HCT116 (cell line): Measurements from ENCODE around the gene NR2C2AP. TPM values are rescaled to one million over a fixed set of nuclear protein-coding genes. Genes with fewer than 3 reads are reported as not detected.

Source experiments
- ATAC-seq: fragments of 200-7000 bp; cut with Tn5 transposase; 2 replicates; pipeline ENCODE4 v1.9.1; 2020; ENCODE audit warnings: mild to moderate bottlenecking, moderate library complexity
- BruUV-seq: library from RNA; stranded (reverse); fragments of 400-500 nt; replicated peaks from 2 replicates; lab custom pipeline; 2021; lab: Mats Ljungman, UMichigan
- CTCF ChIA-PET: fragments of 300-600 bp; sonication (Branson Sonifier 250); formaldehyde crosslinking; loops from one replicate; lab custom pipeline; 2021; ENCODE audit warnings: antibody characterized with exemption; lab: Charles Lee
- POLR2A ChIA-PET: fragments of 300-600, 350-600 bp; sonication (Branson Sonifier 250); formaldehyde crosslinking; loops from one replicate; lab custom pipeline; 2021; ENCODE audit warnings: antibody characterized with exemption; lab: Charles Lee
- RAD21 ChIA-PET, 2 experiments: fragments of 300-600 bp; sonication (Branson Sonifier 250); formaldehyde crosslinking; loops; one replicate each; lab custom pipeline; 2023; ENCODE audit warnings: low total read pairs in 2 of 2; ENCODE audit not compliant: uncharacterized antibody in 2 of 2, unreplicated experiment in 2 of 2, low non-redundant PET in 1 of 2; lab: Charles Lee
- DNase-seq: peaks from one replicate; pipeline ENCODE4 v3.0.0-alpha.2; 2010; ENCODE audit warnings: low read depth, low spot score
- H2AFZ ChIP-seq: fragments of 200-600 bp; shearing (Covaris generic), sonication (generic); 2 replicates; pipeline ENCODE4 v1.6.1; 2017; ENCODE audit warnings: low read depth, mixed run types, mixed read lengths, antibody characterized with exemption, low read length; ENCODE audit not compliant: poor library complexity, severe bottlenecking
- H3K27ac ChIP-seq: 2 replicates; pipeline ENCODE4 v1.5.1; 2012; ENCODE audit warnings: low read depth, low read length
- H3K27me3 ChIP-seq: fragments of 200-600 bp; sonication (generic); 2 replicates; pipeline ENCODE4 v1.6.1; 2016; ENCODE audit warnings: mixed run types, low read length, mixed read lengths; ENCODE audit not compliant: insufficient read depth
- H3K36me3 ChIP-seq, 2 experiments: fragments of 200-500 bp in 1 of 2; fragments of 200-600 bp in 1 of 2; sonication (Bioruptor generic) in 1 of 2; sonication (generic) in 1 of 2; 2 replicates each; pipeline versions ENCODE4 v1.5.1 to v1.6.1; 2014 to 2016; ENCODE audit warnings: low read length in 2 of 2, inconsistent platforms in 1 of 2, mixed read lengths in 1 of 2, mixed run types in 1 of 2; ENCODE audit not compliant: insufficient read depth in 2 of 2, control insufficient read depth in 1 of 2
- H3K4me1 ChIP-seq, 2 experiments: fragments of 200-600 bp in 1 of 2; sonication (generic) in 1 of 2; 2 replicates each; pipeline versions ENCODE4 v1.5.1 to v1.6.1; 2012 to 2017; ENCODE audit warnings: low read length in 2 of 2, inconsistent platforms in 1 of 2, mild to moderate bottlenecking in 1 of 2, mixed read lengths in 1 of 2, mixed run types in 1 of 2, moderate library complexity in 1 of 2; ENCODE audit not compliant: insufficient read depth in 2 of 2, control insufficient read depth in 1 of 2
- H3K4me2 ChIP-seq: fragments of 200-600 bp; sonication (generic); 2 replicates; pipeline ENCODE4 v1.6.1; 2017; ENCODE audit warnings: mixed run types, low read length, mixed read lengths
- H3K4me3 ChIP-seq, 2 experiments: fragments of 200-600 bp in 1 of 2; sonication (generic) in 1 of 2; replicated peaks in 1 of 2; 2 replicates each; pipeline ENCODE4 v1.5.1; 2011 to 2016; ENCODE audit warnings: low read length in 2 of 2, control low read depth in 1 of 2, low read depth in 1 of 2, mild to moderate bottlenecking in 1 of 2, mixed read lengths in 1 of 2, mixed run types in 1 of 2
- H3K79me2 ChIP-seq: fragments of 200-600 bp; sonication (generic); 2 replicates; pipeline ENCODE4 v1.6.1; 2017; ENCODE audit warnings: mild to moderate bottlenecking, mixed run types, low read length, moderate library complexity, mixed read lengths; ENCODE audit not compliant: insufficient read depth
- H3K9ac ChIP-seq: fragments of 200-600 bp; sonication (generic); 2 replicates; pipeline ENCODE4 v1.6.1; 2016; ENCODE audit warnings: low read length, mixed read lengths
- H3K9me2 ChIP-seq: fragments of 200-600 bp; sonication (generic), shearing (Covaris generic); 2 replicates; pipeline ENCODE4 v1.6.1; 2017; ENCODE audit warnings: mixed run types, mild to moderate bottlenecking, moderate library complexity; ENCODE audit not compliant: insufficient read depth
- H3K9me3 ChIP-seq, 2 experiments: fragments of 200-500 bp in 1 of 2; fragments of 200-600 bp in 1 of 2; sonication (Bioruptor generic) in 1 of 2; sonication (generic) in 1 of 2; 2 replicates each; pipeline ENCODE4 v1.6.1; 2014 to 2017; ENCODE audit warnings: low read length in 2 of 2, mixed read lengths in 2 of 2, inconsistent platforms in 1 of 2, low read depth in 1 of 2, mild to moderate bottlenecking in 1 of 2, mixed run types in 1 of 2, moderate library complexity in 1 of 2; ENCODE audit not compliant: control insufficient read depth in 1 of 2, insufficient read depth in 1 of 2
- H4K20me1 ChIP-seq: fragments of 200-600 bp; sonication (generic), shearing (Covaris generic); 2 replicates; pipeline ENCODE4 v1.6.1; 2017; ENCODE audit warnings: mixed run types, mild to moderate bottlenecking, moderate library complexity; ENCODE audit not compliant: insufficient read depth
- ATF3 ChIP-seq: IDR thresholded peaks from 2 replicates; pipeline ENCODE4 v1.6.1; 2012
- CBX3 ChIP-seq: IDR thresholded peaks from 2 replicates; pipeline ENCODE4 v1.6.1; 2012; ENCODE audit warnings: low read depth
- CTCF ChIP-seq, 3 experiments: fragments of 200-600 bp in 1 of 3; sonication (generic) in 1 of 3; IDR thresholded peaks in 2 of 3; conservative IDR thresholded peaks in 1 of 3; 2 replicates each; pipeline ENCODE4 v1.5.1; 2012 to 2017; ENCODE audit warnings: low read depth in 2 of 3, low read length in 2 of 3, antibody characterized with exemption in 1 of 3, borderline replicate concordance in 1 of 3, control low read depth in 1 of 3, mild to moderate bottlenecking in 1 of 3, mixed read lengths in 1 of 3, mixed run types in 1 of 3, moderate library complexity in 1 of 3; ENCODE audit not compliant: insufficient read depth in 1 of 3
- ELF1 ChIP-seq: IDR thresholded peaks from 2 replicates; pipeline ENCODE4 v1.6.1; 2012; ENCODE audit warnings: low read depth, borderline replicate concordance
- EZH2 ChIP-seq: fragments of 200-600 bp; sonication (generic); IDR thresholded peaks from 2 replicates; pipeline ENCODE4 v1.6.1; 2017; ENCODE audit warnings: antibody characterized with exemption, mixed run types
- POLR2A ChIP-seq: IDR thresholded peaks from 2 replicates; pipeline ENCODE4 v1.7.0; 2011; ENCODE audit warnings: borderline replicate concordance; ENCODE audit not compliant: insufficient read depth, insufficient read length; ENCODE audit errors: extremely low read depth
- RAD21 ChIP-seq: IDR thresholded peaks from 2 replicates; pipeline ENCODE4 v1.6.1; 2012; ENCODE audit warnings: low read depth, mild to moderate bottlenecking
- SP1 ChIP-seq: IDR thresholded peaks from 2 replicates; pipeline ENCODE4 v1.6.1; 2012; ENCODE audit warnings: low read depth
- SRF ChIP-seq: IDR thresholded peaks from 2 replicates; pipeline ENCODE4 v1.6.1; 2012; ENCODE audit warnings: low read depth
- ZBTB33 ChIP-seq: IDR thresholded peaks from 2 replicates; pipeline ENCODE4 v1.6.1; 2011; ENCODE audit warnings: mild to moderate bottlenecking, low read length, moderate library complexity; ENCODE audit not compliant: insufficient replicate concordance; ENCODE audit errors: extremely low read depth
- intact Hi-C: fragments of 100-400 bp; cut with micrococcal nuclease; formaldehyde crosslinking; loops from 2 replicates; pipeline ENCODE4 v1.10.0; 2022
- total RNA-seq: library from RNA; stranded (reverse); gene quantifications from one replicate; pipeline ENCODE4 v1.2.1, GENCODE V29; 2021; ENCODE audit not compliant: unreplicated experiment

NR2C2AP gene
- total RNA-seq, 1 experiment from 2014 or later = 45.3 TPM

GRCh38 chr19:19205416-19206410 lies 2.5 kb upstream of the NR2C2AP start (continued):
- TF ChIP-seq CTCF (IDR thresholded peaks at IDR 0.05 in 2 of 3, conservative IDR thresholded peaks at IDR 0.05 in 1 of 3; ENCODE audit: borderline replicate concordance in 1 of 3, insufficient read depth in 1 of 3, low read depth in 2 of 3, low read length in 2 of 3) = no peak
- no peak for TF ChIP-seq ZBTB33
- no peak for TF ChIP-seq SP1
- no peak for TF ChIP-seq RAD21
- TF ChIP-seq EZH2 = no peak
- TF ChIP-seq POLR2A = no peak

GRCh38 chr19:19204181-19204580 lies 967 bp upstream of the NR2C2AP start:
- peaks cover 3 to 8% of the 10 kb centered on the region in 2 experiments; a peak in 1 of 4 replicates for H3K36me3 ChIP-seq
- no peak overlapping the region for H3K9ac ChIP-seq
- no peak overlapping the region for H3K4me2 ChIP-seq
- no peaks in the 10 kb centered on the region for H4K20me1 ChIP-seq
- no peaks in the 10 kb centered on the region for H3K27me3 ChIP-seq
- ChIA-PET CTCF (no interaction called here), RAD21 (no interaction called here), POLR2A (interaction anchor here (1.6 kb wide), 1 partner anchor 21 kb away, joined by 5 read pairs; no protein-coding TSS in a partner anchor)
- TF ChIP-seq CBX3 (no peak), ELF1 (no peak), ATF3 (no peak), SRF (no peak)
- BruUV-seq = no TSS peak
- no peak for ATAC-seq
- peaks cover 10 to 36% of the 10 kb centered on the region in 2 experiments; a peak in 3 of 4 replicates for H3K4me1 ChIP-seq
- no peaks in the 10 kb centered on the region for H3K9me3 ChIP-seq
- no peak for DNase-seq
- peaks cover 22% of the 10 kb centered on the region for H3K79me2 ChIP-seq
- no peak overlapping the region for H3K4me3 ChIP-seq
- H3K9me2 ChIP-seq = no peaks in the 10 kb centered on the region
- H2AFZ ChIP-seq = no peak overlapping the region
- no peak overlapping the region; the same call in 1 of the 2 replicates for H3K27ac ChIP-seq
- intact Hi-C loops = no loop called here
